Trophoblast cell (in vitro differentiated cells and primary cell): Measurements from ENCODE around the gene NYNRIN.
A peak's percentile ranks its signal among the peaks of the same experiment; 100 is the strongest.

Experiments used
- DNase-seq, 2 donors: peaks; one replicate each; pipeline ENCODE4 v3.0.0-alpha.2; 2016
- H2AFZ ChIP-seq: 2 replicates; pipeline ENCODE4 v1.6.1; 2013; ENCODE audit warnings: low read length, moderate library complexity, mild to moderate bottlenecking; ENCODE audit not compliant: insufficient read depth, poor library complexity
- H2AK5ac ChIP-seq: 2 replicates; pipeline ENCODE4 v1.6.1; 2013; ENCODE audit warnings: mild to moderate bottlenecking, low read length
- H2BK120ac ChIP-seq: 2 replicates; pipeline ENCODE4 v1.6.1; 2013; ENCODE audit warnings: low read length, mild to moderate bottlenecking, moderate library complexity; ENCODE audit not compliant: insufficient read depth, poor library complexity
- H2BK12ac ChIP-seq: 2 replicates; pipeline ENCODE4 v1.6.1; 2013; ENCODE audit warnings: mild to moderate bottlenecking, low read length, moderate library complexity
- H2BK5ac ChIP-seq: 2 replicates; pipeline ENCODE4 v1.6.1; 2013; ENCODE audit warnings: low read length, low read depth, moderate library complexity, mild to moderate bottlenecking; ENCODE audit not compliant: poor library complexity
- H3K14ac ChIP-seq: 2 replicates; pipeline ENCODE4 v1.6.1; 2013; ENCODE audit warnings: mild to moderate bottlenecking, low read length
- H3K18ac ChIP-seq: 2 replicates; pipeline ENCODE4 v1.6.1; 2013; ENCODE audit warnings: mild to moderate bottlenecking, low read length
- H3K23ac ChIP-seq: 2 replicates; pipeline ENCODE4 v1.6.1; 2013; ENCODE audit warnings: low read length
- H3K27ac ChIP-seq: 2 replicates; pipeline ENCODE4 v1.5.1; 2013; ENCODE audit warnings: low read depth, mild to moderate bottlenecking, inconsistent platforms, low read length, moderate library complexity
- H3K27me3 ChIP-seq: 2 replicates; pipeline ENCODE4 v1.6.1; 2013; ENCODE audit warnings: inconsistent platforms, mild to moderate bottlenecking, low read length, moderate library complexity; ENCODE audit not compliant: insufficient read depth
- H3K36me3 ChIP-seq, 2 experiments: 1 replicate in 1 of 2; 2 replicates in 1 of 2; pipeline ENCODE4 v1.6.1; 2013; ENCODE audit warnings: low read length in 2 of 2, mild to moderate bottlenecking in 2 of 2, moderate library complexity in 1 of 2; ENCODE audit not compliant: insufficient read depth in 2 of 2, control insufficient read depth in 1 of 2
- H3K4ac ChIP-seq: 2 replicates; pipeline ENCODE4 v1.6.1; 2013; ENCODE audit warnings: low read depth, mild to moderate bottlenecking, low read length, moderate library complexity
- H3K4me1 ChIP-seq, 2 experiments: 1 replicate in 1 of 2; 2 replicates in 1 of 2; pipeline ENCODE4 v1.6.1; 2013; ENCODE audit warnings: low read length in 2 of 2, mild to moderate bottlenecking in 2 of 2, moderate library complexity in 1 of 2; ENCODE audit not compliant: insufficient read depth in 2 of 2, control insufficient read depth in 1 of 2
- H3K4me2 ChIP-seq: 2 replicates; pipeline ENCODE4 v1.6.1; 2013; ENCODE audit warnings: inconsistent platforms, mild to moderate bottlenecking, low read length, moderate library complexity
- H3K4me3 ChIP-seq: 2 replicates; pipeline ENCODE4 v1.5.1; 2013; ENCODE audit warnings: mild to moderate bottlenecking, low read depth, low read length, inconsistent platforms
- H3K79me1 ChIP-seq: one replicate; pipeline ENCODE4 v1.6.1; 2013; ENCODE audit warnings: low read length
- H3K79me2 ChIP-seq: 2 replicates; pipeline ENCODE4 v1.6.1; 2013; ENCODE audit warnings: low read length, mild to moderate bottlenecking; ENCODE audit not compliant: control insufficient read depth, insufficient read depth, poor library complexity
- H3K9ac ChIP-seq: 2 replicates; pipeline ENCODE4 v1.6.1; 2013; ENCODE audit warnings: mild to moderate bottlenecking, low read length
- H3K9me3 ChIP-seq: 2 replicates; pipeline ENCODE4 v1.6.1; 2013; ENCODE audit warnings: low read depth, mild to moderate bottlenecking, control low read depth, inconsistent platforms, low read length; ENCODE audit not compliant: insufficient read depth
- H4K12ac ChIP-seq: 2 replicates; pipeline ENCODE4 v1.6.1; 2013; ENCODE audit warnings: low read depth, mild to moderate bottlenecking, low read length, moderate library complexity
- H4K8ac ChIP-seq: 2 replicates; pipeline ENCODE4 v1.6.1; 2013; ENCODE audit warnings: low read depth, mild to moderate bottlenecking, low read length, moderate library complexity
- H4K91ac ChIP-seq: one replicate; pipeline ENCODE4 v1.6.1; 2013; ENCODE audit warnings: low read depth, mild to moderate bottlenecking, low read length, moderate library complexity
- WGBS: extraction: QIAGEN DNeasy Blood & Tissue Kit; methylation state at CpG from one replicate; pipeline ENCODE4 v1.1.7; 2013; ENCODE audit warnings: missing lambda C conversion rate; ENCODE audit not compliant: insufficient read length, insufficient coverage; ENCODE audit errors: extremely low coverage; 5-methylcytosine and 5-hydroxymethylcytosine counted together

The NYNRIN gene

DNA sequence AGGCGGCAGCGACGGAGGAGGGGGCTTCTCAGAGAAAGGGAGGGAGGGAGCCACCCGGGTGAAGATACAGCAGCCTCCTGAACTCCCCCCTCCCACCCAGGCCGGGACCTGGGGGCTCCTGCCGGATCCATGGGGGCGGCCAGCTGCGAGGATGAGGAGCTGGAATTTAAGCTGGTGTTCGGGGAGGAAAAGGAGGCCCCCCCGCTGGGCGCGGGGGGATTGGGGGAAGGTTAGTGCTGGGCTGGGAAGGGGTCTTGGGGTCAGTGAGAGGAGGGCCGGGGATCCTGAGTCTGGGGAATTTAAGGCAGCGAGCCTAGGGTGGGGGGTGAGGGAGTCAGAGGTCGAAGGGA, 30.6 kb upstream of the NYNRIN start:
- peak overlapping the region; percentile 99 for H4K91ac ChIP-seq
- peak overlapping the region; percentile 98 for H3K18ac ChIP-seq
- peak overlapping the region; percentile 83 for H2AK5ac ChIP-seq
- H3K79me2 ChIP-seq, result peaks cover 6% of the 10 kb centered on the region
- H3K4me3 ChIP-seq, result peak overlapping the region; percentile 77
- H2BK5ac ChIP-seq, result peak overlapping the region; percentile 79
- peak overlapping the region; percentile 94 for H4K8ac ChIP-seq
- H2BK120ac ChIP-seq, result peak overlapping the region; percentile 97
- H3K14ac ChIP-seq, result peak overlapping the region; percentile 93
- DNase-seq, result no peak
- no peaks in the 10 kb centered on the region for H3K27me3 ChIP-seq
- H3K27ac ChIP-seq, result peak overlapping the region; percentile 72
- no peak overlapping the region for H3K23ac ChIP-seq
- peak overlapping the region; percentile 8 for H3K9ac ChIP-seq
- H3K4me2 ChIP-seq, result peak overlapping the region; percentile 98
- peak overlapping the region; percentile 97 for H3K4ac ChIP-seq
- H2AFZ ChIP-seq, result peak overlapping the region; percentile 38
- H3K9me3 ChIP-seq, result peaks cover 1% of the 10 kb centered on the region
- H2BK12ac ChIP-seq, result peak overlapping the region; percentile 81
- no CpG with 5 or more reads among the region's 15 CpGs for WGBS
- H3K36me3 ChIP-seq, result peaks cover 14 to 20% of the 10 kb centered on the region in 2 experiments
- peak overlapping the region; percentile 94 for H4K12ac ChIP-seq
- peaks cover 3 to 9% of the 10 kb centered on the region in 2 experiments for H3K4me1 ChIP-seq
- H3K79me1 ChIP-seq, result peaks cover 30% of the 10 kb centered on the region

DNA sequence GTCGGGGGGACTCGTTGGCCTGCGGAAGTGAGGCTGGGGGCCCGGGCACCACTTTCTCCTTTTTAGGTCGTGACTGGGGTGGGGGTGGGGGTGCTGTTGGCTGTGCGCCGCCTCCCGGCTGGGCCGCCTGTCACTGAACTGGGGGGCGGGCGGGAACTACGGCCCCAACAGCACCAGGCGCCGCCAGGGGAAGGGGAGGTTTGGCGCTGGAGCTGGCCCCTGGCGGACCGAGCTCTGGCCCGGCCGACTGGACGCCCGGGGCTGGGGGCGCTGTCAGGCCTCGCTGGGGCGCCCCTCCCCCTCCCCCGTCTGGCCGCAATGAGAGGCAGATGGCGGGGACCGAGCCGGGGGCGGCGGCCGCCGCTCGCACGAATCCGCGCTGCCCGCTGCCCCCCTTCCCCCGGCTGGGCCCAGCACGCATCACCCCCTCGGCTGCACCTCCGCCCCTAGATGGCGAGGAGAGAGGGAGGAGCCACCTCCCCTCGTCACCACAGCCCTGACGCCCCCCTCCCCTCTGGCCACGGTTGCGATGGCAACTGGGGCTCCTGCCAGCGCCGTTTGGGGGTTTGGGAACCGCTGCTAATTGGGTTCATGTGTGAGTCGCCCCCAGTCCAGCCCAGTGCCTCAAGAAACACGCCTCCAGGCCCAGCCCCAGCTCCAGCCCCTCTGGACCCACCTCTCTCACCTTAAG, 30.1 kb upstream of the NYNRIN start:
- Histone ChIP-seq H3K23ac (no peak overlapping the region), H4K8ac (peak overlapping the region; percentile 94), H2BK5ac (peak overlapping the region; percentile 79), H3K27me3 (no peaks in the 10 kb centered on the region), H3K9me3 (peaks cover 1% of the 10 kb centered on the region), H3K4me1 (peaks cover 3 to 9% of the 10 kb centered on the region in 2 experiments), H4K91ac (peak overlapping the region; percentile 99), H3K4me2 (peak overlapping the region; percentile 98), H4K12ac (peak overlapping the region; percentile 94), H3K27ac (peak overlapping the region; percentile 72), H3K9ac (peak overlapping the region; percentile 19), H3K79me1 (peaks cover 30% of the 10 kb centered on the region), H2AK5ac (peak overlapping the region; percentile 83), H2AFZ (peak overlapping the region; percentile 38), H3K14ac (peak overlapping the region; percentile 93), H3K18ac (peak overlapping the region; percentile 98), H2BK120ac (peak overlapping the region; percentile 97), H3K79me2 (peaks cover 6% of the 10 kb centered on the region), H2BK12ac (peak overlapping the region; percentile 81), H3K4me3 (peak overlapping the region; percentile 77), H3K36me3 (peaks cover 19 to 25% of the 10 kb centered on the region in 2 experiments), H3K4ac (peak overlapping the region; percentile 97)
- WGBS, result no CpG with 5 or more reads among the region's 52 CpGs
- no peak for DNase-seq

DNA sequence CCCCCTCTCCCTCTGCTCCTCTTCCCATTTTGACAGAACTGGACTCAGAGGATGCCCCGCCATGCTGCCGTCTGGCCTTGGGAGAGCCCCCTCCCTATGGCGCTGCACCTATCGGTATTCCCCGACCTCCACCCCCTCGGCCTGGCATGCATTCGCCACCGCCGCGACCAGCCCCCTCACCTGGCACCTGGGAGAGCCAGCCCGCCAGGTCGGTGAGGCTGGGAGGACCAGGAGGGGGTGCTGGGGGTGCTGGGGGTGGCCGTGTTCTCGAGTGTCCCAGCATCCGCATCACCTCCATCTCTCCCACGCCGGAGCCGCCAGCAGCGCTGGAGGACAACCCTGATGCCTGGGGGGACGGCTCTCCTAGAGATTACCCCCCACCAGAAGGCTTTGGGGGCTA, 29.3 kb upstream of the NYNRIN start:
- no peak overlapping the region for H2AK5ac ChIP-seq
- H2AFZ ChIP-seq, result no peak overlapping the region
- H2BK120ac ChIP-seq, result no peak overlapping the region
- no peaks in the 10 kb centered on the region for H3K27me3 ChIP-seq
- peaks cover 30% of the 10 kb centered on the region for H3K79me1 ChIP-seq
- no peak overlapping the region for H3K27ac ChIP-seq
- no peak overlapping the region for H2BK12ac ChIP-seq
- H3K4me3 ChIP-seq, result peak overlapping the region; percentile 77
- H3K9me3 ChIP-seq, result peaks cover 1% of the 10 kb centered on the region
- no peak overlapping the region for H3K14ac ChIP-seq
- WGBS, result no CpG with 5 or more reads among the region's 20 CpGs
- peaks cover 3 to 9% of the 10 kb centered on the region in 2 experiments for H3K4me1 ChIP-seq
- H3K36me3 ChIP-seq, result peaks cover 25 to 31% of the 10 kb centered on the region in 2 experiments
- no peak overlapping the region for H4K8ac ChIP-seq
- H3K4ac ChIP-seq, result no peak overlapping the region
- H3K9ac ChIP-seq, result no peak overlapping the region
- no peak overlapping the region for H3K18ac ChIP-seq
- H3K79me2 ChIP-seq, result peaks cover 6% of the 10 kb centered on the region
- no peak overlapping the region for H3K23ac ChIP-seq
- H2BK5ac ChIP-seq, result no peak overlapping the region
- H3K4me2 ChIP-seq, result peak overlapping the region; percentile 98
- H4K91ac ChIP-seq, result no peak overlapping the region
- no peak overlapping the region for H4K12ac ChIP-seq
- no peak for DNase-seq

DNA sequence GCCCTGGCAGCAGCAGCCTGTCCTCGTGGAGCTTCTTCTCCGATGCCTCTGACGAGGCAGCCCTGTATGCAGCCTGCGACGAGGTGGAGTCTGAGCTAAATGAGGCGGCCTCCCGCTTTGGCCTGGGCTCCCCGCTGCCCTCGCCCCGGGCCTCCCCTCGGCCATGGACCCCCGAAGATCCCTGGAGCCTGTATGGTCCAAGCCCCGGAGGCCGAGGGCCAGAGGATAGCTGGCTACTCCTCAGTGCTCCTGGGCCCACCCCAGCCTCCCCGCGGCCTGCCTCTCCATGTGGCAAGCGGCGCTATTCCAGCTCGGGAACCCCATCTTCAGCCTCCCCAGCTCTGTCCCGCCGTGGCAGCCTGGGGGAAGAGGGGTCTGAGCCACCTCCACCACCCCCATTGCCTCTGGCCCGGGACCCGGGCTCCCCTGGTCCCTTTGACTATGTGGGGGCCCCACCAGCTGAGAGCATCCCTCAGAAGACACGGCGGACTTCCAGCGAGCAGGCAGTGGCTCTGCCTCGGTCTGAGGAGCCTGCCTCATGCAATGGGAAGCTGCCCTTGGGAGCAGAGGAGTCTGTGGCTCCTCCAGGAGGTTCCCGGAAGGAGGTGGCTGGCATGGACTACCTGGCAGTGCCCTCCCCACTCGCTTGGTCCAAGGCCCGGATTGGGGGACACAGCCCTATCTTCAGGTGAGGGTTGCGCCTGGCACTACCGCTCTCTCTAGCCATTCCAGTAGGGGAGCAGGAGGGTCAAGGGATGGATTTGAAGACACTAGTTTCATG, 28.7 kb upstream of the NYNRIN start:
- Histone ChIP-seq H3K27me3 (no peaks in the 10 kb centered on the region), H2BK12ac (no peak overlapping the region), H3K23ac (no peak overlapping the region), H2BK5ac (no peak overlapping the region), H3K4me1 (peaks cover 3 to 9% of the 10 kb centered on the region in 2 experiments), H3K18ac (no peak overlapping the region), H4K12ac (no peak overlapping the region), H2AFZ (no peak overlapping the region), H3K9ac (no peak overlapping the region), H3K4me3 (no peak overlapping the region), H3K79me1 (peaks cover 30% of the 10 kb centered on the region), H2AK5ac (no peak overlapping the region), H3K36me3 (peaks cover 28 to 31% of the 10 kb centered on the region in 2 experiments), H3K4me2 (no peak overlapping the region), H3K27ac (no peak overlapping the region), H4K8ac (no peak overlapping the region), H4K91ac (no peak overlapping the region), H3K79me2 (peaks cover 6% of the 10 kb centered on the region), H3K14ac (no peak overlapping the region), H3K9me3 (peaks cover 1% of the 10 kb centered on the region), H3K4ac (no peak overlapping the region), H2BK120ac (no peak overlapping the region)
- WGBS, result no CpG with 5 or more reads among the region's 32 CpGs
- no peak for DNase-seq
